GM21381 (cell line): ENCODE data around the gene TTLL3.

Experiments
- ATAC-seq: cut with Tn5 transposase; IDR thresholded peaks from one replicate; pipeline ENCODE4 v1.9.1; 2021; ENCODE audit warnings: mild to moderate bottlenecking, moderate library complexity; ENCODE audit not compliant: unreplicated experiment

TTLL3 gene

GRCh38 chr3:9780458-9780812, 29.6 kb upstream of the TTLL3 start:
- no peak for ATAC-seq

DNA sequence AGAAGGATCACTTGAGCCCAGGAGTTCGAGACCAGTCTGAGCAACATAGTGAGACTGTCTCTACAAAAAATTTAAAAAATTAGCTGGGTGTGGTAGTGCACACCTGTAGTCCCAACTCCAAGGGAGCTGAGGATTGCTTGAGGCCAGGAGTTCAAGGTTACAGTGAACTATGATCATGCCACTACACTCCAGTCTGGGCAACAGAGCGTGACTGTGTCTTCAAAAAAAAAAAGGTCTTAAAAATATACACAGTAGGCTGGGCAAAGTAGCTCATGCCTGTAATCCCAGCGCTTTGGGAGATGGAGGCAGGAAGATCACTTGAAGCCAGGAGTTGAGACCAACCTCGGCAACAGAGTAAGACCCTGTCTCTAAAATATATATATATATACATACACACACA, 29.2 kb upstream of the TTLL3 start:
- ATAC-seq = no peak

DNA sequence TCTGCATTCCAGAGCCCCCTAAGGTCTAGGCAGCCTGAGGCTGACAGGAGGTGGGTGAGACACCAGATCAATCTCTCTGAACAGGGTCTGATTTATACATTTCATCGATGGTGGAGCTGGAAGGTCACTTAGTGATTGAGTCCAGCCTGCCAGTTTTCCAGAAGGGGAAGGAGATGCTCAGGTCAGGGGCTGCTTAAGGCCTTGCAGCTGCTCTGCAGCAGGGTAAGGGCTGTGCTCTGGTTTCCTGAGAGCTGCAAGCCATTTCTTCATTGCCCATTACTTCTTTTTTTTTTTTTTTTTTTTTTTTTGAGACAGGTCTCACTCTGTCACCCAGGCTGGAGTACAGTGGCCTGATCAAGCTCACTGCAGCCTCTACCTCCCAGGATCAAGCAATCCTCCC, 28.5 kb upstream of the TTLL3 start:
- ATAC-seq = no peak

- no peak for ATAC-seq
Measured at GRCh38 chr3:9781978-9782603, 28.0 kb upstream of the TTLL3 start.

GRCh38 chr3:9782770-9783169, 27.3 kb upstream of the TTLL3 start:
- no peak for ATAC-seq

DNA sequence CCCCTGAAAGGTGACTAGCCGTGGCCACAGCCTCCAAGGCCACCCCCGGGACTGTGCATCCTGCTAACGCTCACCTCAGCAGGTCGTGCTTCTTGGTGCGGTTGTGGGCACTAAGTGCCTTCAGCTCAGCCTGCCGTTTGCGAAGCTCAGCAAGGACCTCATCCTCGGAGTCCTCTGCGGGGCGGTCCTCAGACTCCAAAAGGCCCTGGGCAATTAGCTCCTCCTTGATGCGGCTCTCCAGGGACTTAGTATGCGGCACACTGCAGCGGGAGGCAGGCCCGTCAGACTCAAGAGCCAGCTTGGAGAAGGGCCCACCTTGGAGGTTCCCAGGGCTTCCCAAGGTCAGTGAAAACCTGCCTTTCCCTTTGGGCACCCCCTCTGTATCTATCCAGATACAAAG, 26.1 kb upstream of the TTLL3 start:
- ATAC-seq = no peak

DNA sequence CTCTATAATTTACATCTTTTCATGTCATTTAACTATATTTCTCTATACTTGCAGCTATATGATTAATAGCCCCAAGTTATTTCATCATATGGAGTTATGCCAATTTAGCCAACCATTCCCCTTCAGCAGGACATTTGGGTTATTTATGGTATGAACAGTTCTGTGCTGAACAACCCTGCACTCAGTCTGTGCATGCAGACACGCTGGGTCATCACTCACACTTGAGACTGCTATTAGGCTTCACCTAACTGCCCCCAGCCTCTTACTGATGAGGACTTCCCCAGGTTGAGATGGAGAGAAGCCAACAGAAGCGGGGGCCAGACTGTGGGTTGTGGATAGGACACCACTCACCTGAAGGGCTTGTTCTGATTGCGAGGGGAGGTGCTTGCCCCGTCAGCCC, 25.1 kb upstream of the TTLL3 start:
- no peak for ATAC-seq

- no peak for ATAC-seq
Measured at GRCh38 chr3:9785602-9786001, 24.5 kb upstream of the TTLL3 start.

DNA sequence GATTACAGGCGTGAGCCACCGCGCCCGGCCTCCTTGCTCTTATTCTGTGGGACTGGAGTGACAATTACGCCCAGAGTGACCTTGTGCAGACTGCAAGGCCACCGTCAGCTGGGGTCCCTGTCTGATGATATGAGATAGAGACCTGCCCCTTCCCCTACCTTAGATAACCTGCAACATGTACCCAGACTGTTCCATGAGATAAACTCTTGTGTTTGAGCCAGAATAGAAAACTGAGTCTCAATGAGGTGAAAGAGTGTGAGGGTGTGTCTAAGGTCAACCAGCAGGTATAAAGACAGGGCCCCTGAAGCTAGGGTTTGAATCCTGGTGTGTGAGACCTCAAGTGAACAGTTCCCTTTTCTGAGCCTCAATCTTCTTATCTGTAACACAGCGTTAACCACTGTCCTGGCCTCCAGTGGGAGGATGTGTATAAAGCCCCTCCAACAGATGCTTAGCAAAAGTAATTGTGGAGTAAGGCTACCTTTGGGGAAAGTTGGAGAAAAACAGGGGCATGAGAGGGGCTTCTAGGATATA, 23.8 kb upstream of the TTLL3 start:
- ATAC-seq = no peak

GRCh38 chr3:9786825-9787669, 23.0 kb upstream of the TTLL3 start:
- no peak for ATAC-seq

DNA sequence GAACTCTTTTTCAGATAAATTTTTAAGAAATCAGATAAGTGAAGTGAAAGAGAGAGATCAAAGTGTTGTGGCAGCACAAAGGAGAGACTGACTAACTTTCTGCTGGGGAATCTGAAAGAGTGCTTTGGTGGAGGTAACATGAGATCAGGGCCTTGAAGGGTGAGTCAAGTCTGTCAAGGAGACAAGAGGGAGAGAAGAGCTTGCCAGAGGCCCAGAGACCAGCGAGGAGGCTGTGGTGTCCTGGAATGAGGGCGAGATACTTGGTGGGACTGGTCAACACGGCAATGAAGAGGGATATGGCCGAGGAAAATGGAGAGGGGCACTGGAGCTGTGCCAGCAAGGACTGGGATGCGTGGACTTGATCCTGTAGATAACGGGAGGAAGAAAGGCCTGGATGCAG, 22.3 kb upstream of the TTLL3 start:
- ATAC-seq = no peak

DNA sequence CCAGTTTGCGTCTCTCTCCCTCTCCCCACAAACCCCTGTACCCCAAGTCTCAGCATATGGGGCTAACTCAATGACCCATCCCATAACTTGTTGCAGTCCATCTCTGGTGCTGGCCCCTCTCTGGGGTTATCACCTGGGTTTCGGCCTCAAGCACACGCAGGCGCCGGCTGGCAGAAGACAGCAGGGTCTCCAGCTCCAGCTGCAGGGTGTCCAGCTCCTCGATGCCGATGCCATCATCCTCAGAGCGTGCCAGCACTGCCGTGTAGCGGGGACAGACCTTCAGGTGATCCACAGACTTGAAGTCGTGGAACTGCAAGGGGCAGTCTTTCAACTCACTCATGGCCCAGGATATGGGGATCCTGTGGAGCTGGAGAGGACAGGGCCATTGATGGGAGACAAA, 18.9 kb upstream of the TTLL3 start:
- ATAC-seq = no peak

- no peak for ATAC-seq
Measured at GRCh38 chr3:9791790-9792404, 18.2 kb upstream of the TTLL3 start.

GRCh38 chr3:9792405-9793160, 17.5 kb upstream of the TTLL3 start, which contains the start of the genes ARPC4 and TADA3:
ARPC4 (plus strand) TSS chr3:9793082; CDS start chr3:9793122, 40 bp downstream.
TADA3 (minus strand) TSS chr3:9792473; CDS start chr3:9791466, 1,007 bp downstream.
- ATAC-seq = peak; percentile 79

- peak; percentile 0 for ATAC-seq
Measured at GRCh38 chr3:9793161-9793781, 16.8 kb upstream of the TTLL3 start.

DNA sequence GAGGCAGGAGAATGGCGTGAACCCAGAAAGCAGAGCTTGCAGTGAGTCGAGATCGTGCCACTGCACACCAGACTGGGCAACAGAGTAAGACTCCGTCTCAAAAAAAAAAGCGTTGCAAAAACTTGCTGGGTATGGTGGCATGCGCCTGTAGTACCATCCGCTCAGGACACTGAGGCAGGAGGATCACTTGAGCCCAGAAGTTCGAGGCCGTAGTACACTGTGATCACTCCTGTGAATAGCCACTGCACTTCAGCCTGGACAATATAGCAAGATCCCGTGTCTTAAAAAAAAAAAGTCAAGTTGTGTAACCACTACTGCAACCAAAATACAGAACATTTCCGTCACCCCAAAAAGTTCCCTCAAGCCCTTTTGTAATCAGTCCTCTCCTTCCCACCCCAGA, 15.7 kb upstream of the TTLL3 start:
- ATAC-seq = no peak

DNA sequence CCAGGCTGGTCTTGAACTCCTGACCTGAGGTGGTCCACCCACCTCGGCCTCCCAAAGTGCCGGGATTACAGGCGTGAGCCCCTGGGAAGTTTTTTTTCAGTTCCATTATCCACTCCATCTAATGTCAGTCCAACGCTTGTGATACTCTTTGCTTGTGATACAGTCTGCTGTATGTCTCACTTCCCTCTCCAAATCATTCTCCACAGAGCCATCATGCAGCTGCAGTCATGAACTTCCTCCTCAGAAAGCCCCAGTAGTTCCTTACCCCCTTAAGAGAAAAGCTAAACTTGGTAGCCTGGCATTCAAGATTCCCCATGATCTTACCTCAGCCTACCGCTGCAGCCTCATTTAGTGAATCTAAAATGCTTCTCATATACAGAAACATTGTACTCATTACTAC, 14.9 kb upstream of the TTLL3 start:
- ATAC-seq = no peak

DNA sequence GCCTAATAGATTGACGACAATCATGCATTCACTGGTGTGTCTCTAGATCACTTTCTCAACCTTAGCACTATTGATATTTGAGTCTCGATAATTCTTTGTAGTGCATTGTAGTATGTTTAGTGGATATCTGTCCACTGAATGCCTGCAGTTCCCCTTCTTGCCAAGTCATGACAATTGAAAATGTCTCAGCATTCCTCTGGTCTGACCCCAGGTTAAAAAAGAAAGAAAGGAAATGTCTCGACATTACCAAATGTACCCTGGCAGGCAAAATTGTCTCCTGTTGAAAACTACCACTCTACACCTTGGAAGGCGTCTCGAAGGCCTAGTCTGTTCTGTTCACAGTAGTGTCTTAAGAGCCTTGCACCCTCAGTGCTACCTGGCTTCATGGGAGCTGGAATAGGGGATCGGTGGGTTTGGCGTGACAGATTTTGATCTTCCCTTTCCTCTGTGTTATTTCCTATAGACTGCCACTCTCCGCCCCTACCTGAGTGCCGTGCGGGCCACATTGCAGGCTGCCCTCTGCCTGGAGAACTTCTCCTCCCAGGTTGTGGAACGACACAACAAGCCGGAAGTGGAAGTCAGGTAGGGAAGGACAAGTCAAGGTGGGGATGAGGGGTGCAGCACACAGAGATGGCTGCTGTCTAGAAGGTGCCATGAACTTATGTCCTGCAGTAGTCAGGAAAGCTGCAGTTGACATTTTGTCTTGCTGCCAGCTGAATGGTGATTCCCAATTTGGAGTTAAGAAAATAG, 12.7 kb upstream of the TTLL3 start:
- ATAC-seq = no peak

GRCh38 chr3:9800529-9800928, 9.5 kb upstream of the TTLL3 start:
- no peak for ATAC-seq

- no peak for ATAC-seq
Measured at GRCh38 chr3:9803494-9803893, 6.6 kb upstream of the TTLL3 start.
